ENCODE data around the gene GRIA2.

Gene GRIA2

GRCh38 chr4:157405070-157405469, 184.5 kb downstream of the GRIA2 start:
- DNase-seq: no peak

All from AML-193 (cell line).